Transverse colon (tissue), 4 donors: Measurements from ENCODE around the gene TMTC1. TPM values are rescaled to one million over a fixed set of nuclear protein-coding genes. Genes with fewer than 3 reads are reported as not detected.

ENCODE experiments used
- DNase-seq: peaks from one replicate; pipeline ENCODE4 v3.0.0-alpha.2; 2019
- H3K27ac ChIP-seq, 4 donors: fragments of 200-600 bp; sonication (generic); 2 replicates each; pipeline ENCODE4 v1.5.1; 2016 to 2018; ENCODE audit warnings: inconsistent platforms in 4 of 4
- H3K27me3 ChIP-seq: fragments of 200-600 bp; sonication (generic); 2 replicates; pipeline ENCODE4 v1.5.1; 2017; ENCODE audit warnings: inconsistent platforms
- H3K36me3 ChIP-seq, 4 donors: fragments of 200-600 bp; sonication (generic); 2 replicates each; pipeline ENCODE4 v1.5.1; 2017 to 2019; ENCODE audit warnings: inconsistent platforms in 4 of 4
- H3K4me1 ChIP-seq, 4 donors: fragments of 200-600 bp; sonication (generic); 2 replicates each; pipeline ENCODE4 v1.5.1; 2017 to 2020; ENCODE audit warnings: inconsistent platforms in 4 of 4
- H3K4me3 ChIP-seq, 4 donors: fragments of 200-600 bp; sonication (generic); 1 replicate in 1 of 4; 2 replicates in 3 of 4; pipeline versions ENCODE4 v1.5.1 to v1.6.1; 2017 to 2019; ENCODE audit warnings: inconsistent platforms in 4 of 4
- H3K9me3 ChIP-seq, 2 donors: fragments of 200-600 bp; sonication (generic); 2 replicates each; pipeline ENCODE4 v1.5.1; 2017 to 2019; ENCODE audit warnings: inconsistent platforms in 2 of 2
- CTCF ChIP-seq, 5 experiments: fragments of 200-600 bp in 3 of 5; fragments of 450-650 bp in 2 of 5; sonication (generic) in 3 of 5; IDR thresholded peaks; 1 replicate in 2 of 5; 2 replicates in 3 of 5; pipeline ENCODE4 v1.5.1; 2016 to 2017; ENCODE audit warnings: antibody characterized with exemption in 5 of 5, inconsistent platforms in 3 of 5, mild to moderate bottlenecking in 2 of 5, moderate library complexity in 1 of 5
- EP300 ChIP-seq: sonication (generic); formaldehyde crosslinking; IDR thresholded peaks from one replicate; pipeline ENCODE4 v1.6.1; 2017; ENCODE audit warnings: antibody characterized with exemption, low read depth
- POLR2A ChIP-seq: fragments of 450-650 bp; IDR thresholded peaks from one replicate; pipeline ENCODE4 v1.6.1; 2016; ENCODE audit warnings: antibody characterized with exemption, mild to moderate bottlenecking, moderate library complexity
- POLR2AphosphoS5 ChIP-seq, 3 donors: sonication (generic); formaldehyde crosslinking; IDR thresholded peaks; one replicate each; pipeline ENCODE4 v1.6.1; 2016; ENCODE audit warnings: antibody characterized with exemption in 3 of 3
- WGBS, 2 donors: methylation state at CpG; one replicate each; pipeline ENCODE4 v1.1.5; 2018; ENCODE audit warnings: low coverage in 1 of 2; 5-methylcytosine and 5-hydroxymethylcytosine counted together
- in situ Hi-C, 4 donors: fragments of 200-750 bp; cut with MboI; loops; one replicate each; pipeline versions ENCODE4 v1.15.0 to v1.15.1; 2017; ENCODE audit warnings: low sequenced_read_pairs in 3 of 4, low pct_ligation_motif_present in 1 of 4, low pct_unique_long_range_greater_than_20kb in 1 of 4
- intact Hi-C: fragments of 100-400 bp; cut with DNase I; formaldehyde crosslinking; loops from one replicate; pipeline ENCODE4 v1.15.1; 2023; ENCODE audit warnings: low total_unique reads
- total RNA-seq, 4 donors: library from RNA; depleted of rRNA; stranded (reverse); fragments of >200 nt; gene quantifications; one replicate each; pipeline ENCODE4 v1.1.0, GENCODE V29; 2016

The TMTC1 gene
- total RNA-seq, 4 donors from 2014 or later, result 10.2 to 26.9 (median 16.9) TPM

GRCh38 chr12:29673346-29673745, 110.4 kb downstream of the TMTC1 start:
- in situ Hi-C loops (loop anchor here in 1 of 4 donors (25.0 kb wide), 1 partner anchor 89 kb away; no protein-coding TSS in a partner anchor), intact Hi-C loops (no loop called here)
- Histone ChIP-seq H3K36me3 (no peaks in the 10 kb centered on the region), H3K27ac (no peak overlapping the region), H3K9me3 (no peaks in the 10 kb centered on the region), H3K4me1 (no peaks in the 10 kb centered on the region), H3K27me3 (no peaks in the 10 kb centered on the region), H3K4me3 (no peak overlapping the region)
- 40 to 57% methylated on average over 3 of the region's 3 CpGs for WGBS, 2 donors
- no peak for DNase-seq
- TF ChIP-seq CTCF (IDR thresholded peaks at IDR 0.05), result no peak
- no peak for TF ChIP-seq POLR2A
- TF ChIP-seq POLR2AphosphoS5 (IDR thresholded peaks at IDR 0.05), result no peak
- TF ChIP-seq EP300, result no peak

- Histone ChIP-seq H3K9me3 (no peaks in the 10 kb centered on the region), H3K4me1 (no peaks in the 10 kb centered on the region), H3K4me3 (no peak overlapping the region), H3K27me3 (no peaks in the 10 kb centered on the region), H3K36me3 (no peaks in the 10 kb centered on the region), H3K27ac (no peak overlapping the region)
- TF ChIP-seq POLR2AphosphoS5 (IDR thresholded peaks at IDR 0.05) (no peak), EP300 (no peak), CTCF (IDR thresholded peaks at IDR 0.05) (no peak), POLR2A (no peak)
- no peak for DNase-seq
- WGBS, 2 donors, result 14 to 28% methylated on average over 1 to 4 of the region's 4 CpGs
- in situ Hi-C loops, result loop anchor here in 1 of 4 donors (25.0 kb wide), 1 partner anchor 90 kb away; no protein-coding TSS in a partner anchor
- intact Hi-C loops, result no loop called here
Observed at GRCh38 chr12:29672580-29672979, 111.2 kb downstream of the TMTC1 start.

GRCh38 chr12:29671742-29672141, 112.0 kb downstream of the TMTC1 start:
- no peaks in the 10 kb centered on the region for H3K9me3 ChIP-seq
- in situ Hi-C loops, result loop anchor here in 1 of 4 donors (25.0 kb wide), 1 partner anchor 91 kb away; no protein-coding TSS in a partner anchor
- no peaks in the 10 kb centered on the region for H3K36me3 ChIP-seq
- 88% methylated on average over 2 of the region's 2 CpGs; no CpG with 5 or more reads in 1 of the 2 donors for WGBS, 2 donors
- H3K27ac ChIP-seq, result no peak overlapping the region
- intact Hi-C loops, result no loop called here
- peaks cover 0 to 3% (median 0%) of the 10 kb centered on the region in 4 donors for H3K4me1 ChIP-seq
- TF ChIP-seq EP300, result no peak
- TF ChIP-seq POLR2A, result no peak
- TF ChIP-seq POLR2AphosphoS5 (IDR thresholded peaks at IDR 0.05), result no peak
- no peak for TF ChIP-seq CTCF (IDR thresholded peaks at IDR 0.05)
- no peaks in the 10 kb centered on the region for H3K27me3 ChIP-seq
- no peak for DNase-seq
- H3K4me3 ChIP-seq, result no peak overlapping the region

- 53 to 66% methylated on average over 2 of the region's 2 CpGs for whole genome bisulfite sequencing, 2 donors
- intact Hi-C loops (no loop called here), in situ Hi-C loops (loop anchor here in 1 of 4 donors (25.0 kb wide), 1 partner anchor 95 kb away; no protein-coding TSS in a partner anchor)
- H3K36me3 ChIP-seq, result no peaks in the 10 kb centered on the region
- H3K27me3 ChIP-seq, result no peaks in the 10 kb centered on the region
- no peak for DNase-seq
- H3K4me3 ChIP-seq, result no peak overlapping the region
- H3K27ac ChIP-seq, result no peak overlapping the region
- H3K9me3 ChIP-seq, result no peaks in the 10 kb centered on the region
- H3K4me1 ChIP-seq, result peaks cover 0 to 3% (median 0%) of the 10 kb centered on the region in 4 donors
- TF ChIP-seq POLR2A (no peak), POLR2AphosphoS5 (IDR thresholded peaks at IDR 0.05) (no peak), CTCF (IDR thresholded peaks at IDR 0.05) (no peak), EP300 (no peak)
Observed at GRCh38 chr12:29667011-29667410, 116.7 kb downstream of the TMTC1 start.
